GM12891 (cell line): ENCODE measurements around the gene PCDHGA1.

Experiments used
- POLR2A ChIP-seq: IDR thresholded peaks from 2 replicates; pipeline ENCODE4 v1.6.1; 2011; ENCODE audit warnings: low read depth, low read length, control low read depth
- POLR2AphosphoS5 ChIP-seq: IDR thresholded peaks from 2 replicates; pipeline ENCODE4 v1.6.1; 2011; ENCODE audit warnings: low read depth, low read length, control low read depth

GRCh38 chr5:141508440-141508797 is 178.1 kb downstream of the PCDHGA1 start:
- no peak for TF ChIP-seq POLR2AphosphoS5
- no peak for TF ChIP-seq POLR2A
